Tibial artery (tissue), 4 donors: ENCODE data around the gene RIMS1.

Source experiments
- DNase-seq, 2 donors: peaks; one replicate each; pipeline ENCODE4 v3.0.0-alpha.2; 2019
- H3K27ac ChIP-seq, 2 donors: fragments of 200-600 bp; sonication (generic) in 1 of 2; 1 replicate in 1 of 2; 2 replicates in 1 of 2; pipeline ENCODE4 v1.5.1; 2018 to 2019; ENCODE audit warnings: mild to moderate bottlenecking in 1 of 2
- H3K27me3 ChIP-seq, 2 donors: fragments of 200-600 bp; sonication (generic) in 1 of 2; one replicate each; pipeline versions ENCODE4 v1.5.1 to v1.6.0; 2016 to 2019
- H3K36me3 ChIP-seq, 3 donors: fragments of 200-600 bp; sonication (generic) in 2 of 3; one replicate each; pipeline ENCODE4 v1.5.1; 2016 to 2019; ENCODE audit warnings: mild to moderate bottlenecking in 2 of 3
- H3K4me1 ChIP-seq, 4 donors: fragments of 200-600 bp; sonication (generic) in 2 of 4; 1 replicate in 3 of 4; 2 replicates in 1 of 4; pipeline ENCODE4 v1.5.1; 2016 to 2019
- H3K4me3 ChIP-seq, 2 donors: fragments of 200-600 bp; sonication (generic) in 1 of 2; 1 replicate in 1 of 2; 2 replicates in 1 of 2; pipeline ENCODE4 v1.5.1; 2018 to 2019; ENCODE audit warnings: mild to moderate bottlenecking in 2 of 2
- H3K9me3 ChIP-seq, 3 donors: fragments of 200-600 bp; sonication (generic) in 1 of 3; one replicate each; pipeline ENCODE4 v1.5.1; 2016 to 2019
- CTCF ChIP-seq, 2 experiments: fragments of 200-600 bp in 1 of 2; fragments of 450-650 bp in 1 of 2; IDR thresholded peaks; one replicate each; pipeline ENCODE4 v1.5.1; 2017 to 2019; ENCODE audit warnings: antibody characterized with exemption in 2 of 2, mild to moderate bottlenecking in 1 of 2, moderate library complexity in 1 of 2
- intact Hi-C: fragments of 100-400 bp; cut with DNase I; formaldehyde crosslinking; loops from one replicate; pipeline ENCODE4 v1.15.0; 2023; ENCODE audit warnings: low total_unique reads

Gene RIMS1

GRCh38 chr6:72094506-72094905, 208.2 kb downstream of the RIMS1 start:
- no peak overlapping the region for H3K27ac ChIP-seq
- no peak for DNase-seq
- no peak overlapping the region for H3K4me3 ChIP-seq
- no peaks in the 10 kb centered on the region for H3K36me3 ChIP-seq
- intact Hi-C loops = no loop called here
- H3K9me3 ChIP-seq = no peaks in the 10 kb centered on the region
- no peaks in the 10 kb centered on the region for H3K27me3 ChIP-seq
- TF ChIP-seq CTCF (IDR thresholded peaks at IDR 0.05) = no peak
- no peaks in the 10 kb centered on the region for H3K4me1 ChIP-seq

- no peak overlapping the region for H3K27ac ChIP-seq
- peaks cover 0 to 31% (median 2%) of the 10 kb centered on the region in 4 donors for H3K4me1 ChIP-seq
- intact Hi-C loops = no loop called here
- no peaks in the 10 kb centered on the region for H3K36me3 ChIP-seq
- no peak for TF ChIP-seq CTCF (IDR thresholded peaks at IDR 0.05)
- H3K9me3 ChIP-seq = no peaks in the 10 kb centered on the region
- DNase-seq = no peak
- no peak overlapping the region for H3K4me3 ChIP-seq
- H3K27me3 ChIP-seq = no peaks in the 10 kb centered on the region
These were observed 216.2 kb downstream of the RIMS1 start for GRCh38 chr6:72102561-72102960.

- no peaks in the 10 kb centered on the region for H3K4me1 ChIP-seq
- no peak overlapping the region for H3K4me3 ChIP-seq
- no peaks in the 10 kb centered on the region for H3K9me3 ChIP-seq
- H3K27me3 ChIP-seq = no peaks in the 10 kb centered on the region
- H3K36me3 ChIP-seq = no peaks in the 10 kb centered on the region
- no peak overlapping the region for H3K27ac ChIP-seq
- DNase-seq = no peak
- intact Hi-C loops = no loop called here
- no peak for TF ChIP-seq CTCF (IDR thresholded peaks at IDR 0.05)
These were observed 225.3 kb downstream of the RIMS1 start for GRCh38 chr6:72111611-72112010.

GRCh38 chr6:72130327-72130726, 244.0 kb downstream of the RIMS1 start:
- H3K27me3 ChIP-seq = no peaks in the 10 kb centered on the region
- TF ChIP-seq CTCF (IDR thresholded peaks at IDR 0.05) = no peak
- H3K4me1 ChIP-seq = no peaks in the 10 kb centered on the region
- no peak overlapping the region for H3K27ac ChIP-seq
- no peak for DNase-seq
- no peaks in the 10 kb centered on the region for H3K9me3 ChIP-seq
- no peak overlapping the region for H3K4me3 ChIP-seq
- H3K36me3 ChIP-seq = no peaks in the 10 kb centered on the region
- intact Hi-C loops = no loop called here

GRCh38 chr6:72132427-72132826, 246.1 kb downstream of the RIMS1 start:
- no peak for TF ChIP-seq CTCF (IDR thresholded peaks at IDR 0.05)
- H3K27ac ChIP-seq = no peak overlapping the region
- DNase-seq = no peak

GRCh38 chr6:72132851-72133250, 246.5 kb downstream of the RIMS1 start:
- Histone ChIP-seq H3K27ac (no peak overlapping the region), H3K4me1 (no peaks in the 10 kb centered on the region), H3K27me3 (no peaks in the 10 kb centered on the region), H3K36me3 (no peaks in the 10 kb centered on the region), H3K9me3 (no peaks in the 10 kb centered on the region), H3K4me3 (no peak overlapping the region)
- intact Hi-C loops = no loop called here
- DNase-seq = no peak
- TF ChIP-seq CTCF (IDR thresholded peaks at IDR 0.05) = no peak

More at GRCh38 chr6:72132427-72132826, 246.1 kb downstream of the RIMS1 start:
- H3K36me3 ChIP-seq = no peaks in the 10 kb centered on the region
- H3K9me3 ChIP-seq = no peaks in the 10 kb centered on the region
- no peaks in the 10 kb centered on the region for H3K4me1 ChIP-seq
- no peak overlapping the region for H3K4me3 ChIP-seq
- H3K27me3 ChIP-seq = no peaks in the 10 kb centered on the region
- intact Hi-C loops = no loop called here
